Fibroblast of gingiva (primary cell): ENCODE data around the gene HYCC2.
"Not testable (repeated sequence)": the region's sequence is repeated elsewhere in the genome, so short reads cannot be mapped to it uniquely, and the experiment has no call there.

Source experiments
- DNase-seq: peaks from one replicate; pipeline ENCODE4 v3.0.0-alpha.2; 2011; ENCODE audit warnings: low read depth

Gene HYCC2

GRCh38 chr2:201071479-201072200 is at the start of gene HYCC2, which contains the start of gene NDUFB3:
HYCC2 (minus strand) TSS chr2:201071671; CDS start chr2:201024009, 47,662 bp downstream.
NDUFB3 (plus strand) TSS chr2:201072001; CDS start chr2:201078883, 6,882 bp downstream.
- peak; percentile 92 for DNase-seq

- no peak for DNase-seq
Observed at GRCh38 chr2:201118961-201119854, 47.7 kb upstream of the HYCC2 start.

- peak; percentile 87 for DNase-seq
Observed at GRCh38 chr2:201118121-201118960, 46.9 kb upstream of the HYCC2 start.

GRCh38 chr2:201117735-201118094 is 46.2 kb upstream of the HYCC2 start:
- not testable (repeated sequence) for DNase-seq

- DNase-seq, result peak; percentile 98
Observed at GRCh38 chr2:201116959-201117734, 45.7 kb upstream of the HYCC2 start.

- DNase-seq, result peak; percentile 89
Observed at GRCh38 chr2:201116115-201116958, 44.9 kb upstream of the HYCC2 start, which contains the start of gene CFLAR. CFLAR (plus strand) TSS chr2:201116164; CDS start chr2:201129866, 13,702 bp downstream.

GRCh38 chr2:201114846-201115245 is 43.4 kb upstream of the HYCC2 start:
- DNase-seq, result peak; percentile 50

- DNase-seq, result no peak
Observed at GRCh38 chr2:201114350-201114749, 42.9 kb upstream of the HYCC2 start.

- peak; percentile 90 for DNase-seq
Observed at GRCh38 chr2:201111096-201111495, 39.6 kb upstream of the HYCC2 start.

- DNase-seq, result no peak
Observed at GRCh38 chr2:201110615-201111014, 39.1 kb upstream of the HYCC2 start.

GRCh38 chr2:201109186-201109585 is 37.7 kb upstream of the HYCC2 start:
- no peak for DNase-seq

- DNase-seq, result no peak
Observed at GRCh38 chr2:201108341-201108740, 36.9 kb upstream of the HYCC2 start.

- DNase-seq, result no peak
Observed at GRCh38 chr2:201107624-201108023, 36.2 kb upstream of the HYCC2 start.

- DNase-seq, result no peak
Observed at GRCh38 chr2:201105759-201106158, 34.3 kb upstream of the HYCC2 start.

GRCh38 chr2:201100497-201100896 is 29.0 kb upstream of the HYCC2 start:
- no peak for DNase-seq

- DNase-seq, result peak; percentile 87
Observed at GRCh38 chr2:201093573-201093972, 22.1 kb upstream of the HYCC2 start.

- no peak for DNase-seq
Observed at GRCh38 chr2:201090574-201090973, 19.1 kb upstream of the HYCC2 start.

GRCh38 chr2:201084863-201085262 is 13.4 kb upstream of the HYCC2 start:
- no peak for DNase-seq

- no peak for DNase-seq
Observed at GRCh38 chr2:201074996-201075395, 3.5 kb upstream of the HYCC2 start.

- DNase-seq, result no peak
Observed at GRCh38 chr2:201073071-201073470, 1.6 kb upstream of the HYCC2 start.
